Measurements from ENCODE around the gene SH2B2.

The SH2B2 gene

GRCh38 chr7:102281785-102282184, 4.9 kb upstream of the SH2B2 start:
- Histone ChIP-seq H2BK15ac (ENCODE audit: low read length) (no peak overlapping the region), H4K91ac (ENCODE audit: low read depth, low read length, poor library complexity) (no peak overlapping the region), H2AFZ (ENCODE audit: low read length) (no peak overlapping the region), H3K4me2 (ENCODE audit: insufficient read depth, low read length, poor library complexity, severe bottlenecking) (no peak overlapping the region), H3K79me1 (ENCODE audit: low read depth, low read length) (peaks cover 4% of the 10 kb centered on the region), H3K4ac (ENCODE audit: low read length) (no peak overlapping the region), H3K36me3 (replicated peaks in 1 of 2; ENCODE audit: control insufficient read depth in 2 of 2, insufficient read depth in 2 of 2, low read length in 2 of 2) (no peaks in the 10 kb centered on the region), H3K4me1 (ENCODE audit: control insufficient read depth in 2 of 2, insufficient read depth in 1 of 2, low read depth in 1 of 2, low read length in 2 of 2) (peaks cover 17 to 25% of the 10 kb centered on the region in 2 donors), H3K18ac (ENCODE audit: low read length) (no peak overlapping the region), H2BK5ac (ENCODE audit: low read length) (no peak overlapping the region), H3K4me3 (ENCODE audit: low read length in 2 of 2) (no peak overlapping the region), H3K27ac (replicated peaks; ENCODE audit: low read length) (no peak overlapping the region), H2AK5ac (ENCODE audit: low read depth, low read length) (no peak overlapping the region), H3K9me3 (replicated peaks in 1 of 2; ENCODE audit: control insufficient read depth in 2 of 2, insufficient read depth in 1 of 2, low read depth in 1 of 2, low read length in 2 of 2) (no peaks in the 10 kb centered on the region), H3K9ac (ENCODE audit: low read depth, low read length, poor library complexity) (no peak overlapping the region), H2BK120ac (ENCODE audit: low read depth, low read length) (no peak overlapping the region), H3K14ac (ENCODE audit: low read length) (no peak overlapping the region), H4K8ac (ENCODE audit: low read depth, low read length) (peak overlapping the region; percentile 72), H3K23ac (ENCODE audit: low read depth, low read length, poor library complexity) (no peak overlapping the region), H2BK12ac (ENCODE audit: low read length) (no peak overlapping the region), H3K27me3 (ENCODE audit: control insufficient read depth in 3 of 3, insufficient read depth in 3 of 3, low read depth in 1 of 3, low read length in 3 of 3) (no peaks in the 10 kb centered on the region)
- no peak for DNase-seq (ENCODE audit: low spot score)
- no CpG with 5 or more reads among the region's 14 CpGs for WGBS, 2 donors (ENCODE audit: extremely low coverage in 2 of 2, insufficient read length in 2 of 2, insufficient replicate concordance in 1 of 2)

GRCh38 chr7:102282465-102283362, 4.0 kb upstream of the SH2B2 start:
- no peaks in the 10 kb centered on the region for H3K27me3 ChIP-seq (ENCODE audit: control insufficient read depth in 3 of 3, insufficient read depth in 3 of 3, low read depth in 1 of 3, low read length in 3 of 3)
- H4K8ac ChIP-seq (ENCODE audit: low read depth, low read length) = no peak overlapping the region
- H3K27ac ChIP-seq (replicated peaks; ENCODE audit: low read length) = no peak overlapping the region
- peak overlapping the region; percentile 75 for H2BK5ac ChIP-seq (ENCODE audit: low read length)
- H3K36me3 ChIP-seq (replicated peaks in 1 of 2; ENCODE audit: control insufficient read depth in 2 of 2, insufficient read depth in 2 of 2, low read length in 2 of 2) = no peaks in the 10 kb centered on the region
- no peaks in the 10 kb centered on the region for H3K9me3 ChIP-seq (replicated peaks in 1 of 2; ENCODE audit: control insufficient read depth in 2 of 2, insufficient read depth in 1 of 2, low read depth in 1 of 2, low read length in 2 of 2)
- no peak overlapping the region for H3K9ac ChIP-seq (ENCODE audit: low read depth, low read length, poor library complexity)
- DNase-seq (ENCODE audit: low spot score) = no peak
- no peak overlapping the region for H3K4ac ChIP-seq (ENCODE audit: low read length)
- H3K4me2 ChIP-seq (ENCODE audit: insufficient read depth, low read length, poor library complexity, severe bottlenecking) = no peak overlapping the region
- H3K4me1 ChIP-seq (ENCODE audit: control insufficient read depth in 2 of 2, insufficient read depth in 1 of 2, low read depth in 1 of 2, low read length in 2 of 2) = peaks cover 18 to 25% of the 10 kb centered on the region in 2 donors
- no peak overlapping the region for H3K4me3 ChIP-seq (ENCODE audit: low read length in 2 of 2)
- no peak overlapping the region for H2BK120ac ChIP-seq (ENCODE audit: low read depth, low read length)
- no peak overlapping the region for H3K14ac ChIP-seq (ENCODE audit: low read length)
- H2BK15ac ChIP-seq (ENCODE audit: low read length) = no peak overlapping the region
- H2AFZ ChIP-seq (ENCODE audit: low read length) = no peak overlapping the region
- H3K23ac ChIP-seq (ENCODE audit: low read depth, low read length, poor library complexity) = no peak overlapping the region
- peak overlapping the region; percentile 37 for H2AK5ac ChIP-seq (ENCODE audit: low read depth, low read length)
- WGBS, 2 donors (ENCODE audit: extremely low coverage in 2 of 2, insufficient read length in 2 of 2, insufficient replicate concordance in 1 of 2) = no CpG with 5 or more reads among the region's 32 CpGs
- H2BK12ac ChIP-seq (ENCODE audit: low read length) = no peak overlapping the region
- H3K18ac ChIP-seq (ENCODE audit: low read length) = no peak overlapping the region
- H3K79me1 ChIP-seq (ENCODE audit: low read depth, low read length) = peaks cover 9% of the 10 kb centered on the region
- H4K91ac ChIP-seq (ENCODE audit: low read depth, low read length, poor library complexity) = no peak overlapping the region

GRCh38 chr7:102283477-102284189, 3.0 kb upstream of the SH2B2 start:
- no peak overlapping the region for H3K4me3 ChIP-seq (ENCODE audit: low read length in 2 of 2)
- H3K18ac ChIP-seq (ENCODE audit: low read length) = no peak overlapping the region
- no peak overlapping the region for H4K91ac ChIP-seq (ENCODE audit: low read depth, low read length, poor library complexity)
- H2AFZ ChIP-seq (ENCODE audit: low read length) = no peak overlapping the region
- H2AK5ac ChIP-seq (ENCODE audit: low read depth, low read length) = no peak overlapping the region
- no peak overlapping the region for H3K4me2 ChIP-seq (ENCODE audit: insufficient read depth, low read length, poor library complexity, severe bottlenecking)
- no peaks in the 10 kb centered on the region for H3K36me3 ChIP-seq (replicated peaks in 1 of 2; ENCODE audit: control insufficient read depth in 2 of 2, insufficient read depth in 2 of 2, low read length in 2 of 2)
- H3K23ac ChIP-seq (ENCODE audit: low read depth, low read length, poor library complexity) = no peak overlapping the region
- no CpG with 5 or more reads among the region's 10 CpGs for WGBS, 2 donors (ENCODE audit: extremely low coverage in 2 of 2, insufficient read length in 2 of 2, insufficient replicate concordance in 1 of 2)
- H3K27me3 ChIP-seq (ENCODE audit: control insufficient read depth in 3 of 3, insufficient read depth in 3 of 3, low read depth in 1 of 3, low read length in 3 of 3) = no peaks in the 10 kb centered on the region
- H3K14ac ChIP-seq (ENCODE audit: low read length) = no peak overlapping the region
- H3K9me3 ChIP-seq (replicated peaks in 1 of 2; ENCODE audit: control insufficient read depth in 2 of 2, insufficient read depth in 1 of 2, low read depth in 1 of 2, low read length in 2 of 2) = no peaks in the 10 kb centered on the region
- H3K79me1 ChIP-seq (ENCODE audit: low read depth, low read length) = peaks cover 9% of the 10 kb centered on the region
- H4K8ac ChIP-seq (ENCODE audit: low read depth, low read length) = no peak overlapping the region
- no peak overlapping the region for H2BK12ac ChIP-seq (ENCODE audit: low read length)
- H3K4me1 ChIP-seq (ENCODE audit: control insufficient read depth in 2 of 2, insufficient read depth in 1 of 2, low read depth in 1 of 2, low read length in 2 of 2) = peaks cover 25 to 31% of the 10 kb centered on the region in 2 donors
- no peak overlapping the region for H2BK15ac ChIP-seq (ENCODE audit: low read length)
- H3K9ac ChIP-seq (ENCODE audit: low read depth, low read length, poor library complexity) = no peak overlapping the region
- no peak overlapping the region for H2BK5ac ChIP-seq (ENCODE audit: low read length)
- H2BK120ac ChIP-seq (ENCODE audit: low read depth, low read length) = no peak overlapping the region
- H3K27ac ChIP-seq (replicated peaks; ENCODE audit: low read length) = no peak overlapping the region
- DNase-seq (ENCODE audit: low spot score) = no peak
- no peak overlapping the region for H3K4ac ChIP-seq (ENCODE audit: low read length)

GRCh38 chr7:102284399-102284798, 2.3 kb upstream of the SH2B2 start:
- Histone ChIP-seq H3K36me3 (replicated peaks in 1 of 2; ENCODE audit: control insufficient read depth in 2 of 2, insufficient read depth in 2 of 2, low read length in 2 of 2) (no peaks in the 10 kb centered on the region), H3K9ac (ENCODE audit: low read depth, low read length, poor library complexity) (no peak overlapping the region), H3K4me2 (ENCODE audit: insufficient read depth, low read length, poor library complexity, severe bottlenecking) (no peak overlapping the region), H2AFZ (ENCODE audit: low read length) (no peak overlapping the region), H2AK5ac (ENCODE audit: low read depth, low read length) (no peak overlapping the region), H2BK12ac (ENCODE audit: low read length) (no peak overlapping the region), H3K14ac (ENCODE audit: low read length) (no peak overlapping the region), H3K18ac (ENCODE audit: low read length) (no peak overlapping the region), H3K9me3 (replicated peaks in 1 of 2; ENCODE audit: control insufficient read depth in 2 of 2, insufficient read depth in 1 of 2, low read depth in 1 of 2, low read length in 2 of 2) (no peaks in the 10 kb centered on the region), H2BK15ac (ENCODE audit: low read length) (no peak overlapping the region), H2BK120ac (ENCODE audit: low read depth, low read length) (no peak overlapping the region), H3K4me1 (ENCODE audit: control insufficient read depth in 2 of 2, insufficient read depth in 1 of 2, low read depth in 1 of 2, low read length in 2 of 2) (peaks cover 25 to 31% of the 10 kb centered on the region in 2 donors), H3K79me1 (ENCODE audit: low read depth, low read length) (peaks cover 9% of the 10 kb centered on the region), H3K4me3 (ENCODE audit: low read length in 2 of 2) (no peak overlapping the region), H2BK5ac (ENCODE audit: low read length) (no peak overlapping the region), H3K27ac (replicated peaks; ENCODE audit: low read length) (no peak overlapping the region), H3K27me3 (ENCODE audit: control insufficient read depth in 3 of 3, insufficient read depth in 3 of 3, low read depth in 1 of 3, low read length in 3 of 3) (no peaks in the 10 kb centered on the region), H3K4ac (ENCODE audit: low read length) (no peak overlapping the region), H4K91ac (ENCODE audit: low read depth, low read length, poor library complexity) (no peak overlapping the region), H4K8ac (ENCODE audit: low read depth, low read length) (no peak overlapping the region), H3K23ac (ENCODE audit: low read depth, low read length, poor library complexity) (no peak overlapping the region)
- WGBS, 2 donors (ENCODE audit: extremely low coverage in 2 of 2, insufficient read length in 2 of 2, insufficient replicate concordance in 1 of 2) = no CpG with 5 or more reads among the region's 12 CpGs
- DNase-seq (ENCODE audit: low spot score) = no peak

Data from neuronal stem cell (in vitro differentiated cells).